NK-92 (cell line): ENCODE data around the gene PALD1.

Source experiments
- DNase-seq: peaks from one replicate; lab custom pipeline; 2025; ENCODE audit not compliant: unreplicated experiment; lab: John Stamatoyannopoulos, UW

The PALD1 gene

DNA sequence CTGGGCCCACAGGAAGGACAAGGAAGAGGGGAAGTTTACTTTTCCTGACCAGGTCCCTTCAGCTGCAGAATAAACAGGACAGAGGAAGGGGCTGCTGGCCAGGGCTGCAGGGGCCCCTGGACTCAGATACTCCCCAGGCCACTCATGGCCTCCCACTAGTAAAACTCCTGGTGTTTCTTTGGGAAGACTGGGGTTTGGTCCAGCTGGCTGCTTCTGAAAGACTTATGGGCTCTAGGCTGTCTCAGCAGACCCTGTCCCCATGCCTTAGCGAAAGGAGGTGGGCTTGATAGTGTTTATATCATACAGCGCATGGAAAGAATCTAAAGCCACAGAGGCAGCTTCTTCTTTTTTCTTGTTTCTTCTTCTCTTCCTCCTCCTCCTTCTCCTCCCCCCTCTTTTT is 56.4 kb downstream of the PALD1 start:
- no peak for DNase-seq

DNA sequence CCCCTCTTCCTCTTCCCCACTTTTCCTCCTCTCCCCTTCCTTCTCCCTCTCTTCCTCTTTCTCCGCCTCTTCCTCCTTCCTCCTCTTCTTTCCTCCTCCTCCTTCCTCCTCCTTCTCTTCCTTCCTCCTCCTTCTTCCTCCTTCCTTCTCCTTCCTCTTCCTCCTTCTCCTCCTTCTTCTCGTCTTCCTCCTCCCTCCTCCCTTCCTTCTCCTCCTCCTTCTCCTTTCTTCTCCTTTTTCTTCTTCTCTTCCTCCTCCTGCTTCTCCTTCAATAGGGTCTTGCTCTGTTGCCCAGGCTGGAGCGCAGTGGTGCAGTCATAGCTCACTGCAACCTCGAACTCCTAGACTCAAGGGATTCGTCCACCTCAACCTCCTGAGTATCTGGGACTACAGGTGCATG is 56.9 kb downstream of the PALD1 start:
- no peak for DNase-seq

DNA sequence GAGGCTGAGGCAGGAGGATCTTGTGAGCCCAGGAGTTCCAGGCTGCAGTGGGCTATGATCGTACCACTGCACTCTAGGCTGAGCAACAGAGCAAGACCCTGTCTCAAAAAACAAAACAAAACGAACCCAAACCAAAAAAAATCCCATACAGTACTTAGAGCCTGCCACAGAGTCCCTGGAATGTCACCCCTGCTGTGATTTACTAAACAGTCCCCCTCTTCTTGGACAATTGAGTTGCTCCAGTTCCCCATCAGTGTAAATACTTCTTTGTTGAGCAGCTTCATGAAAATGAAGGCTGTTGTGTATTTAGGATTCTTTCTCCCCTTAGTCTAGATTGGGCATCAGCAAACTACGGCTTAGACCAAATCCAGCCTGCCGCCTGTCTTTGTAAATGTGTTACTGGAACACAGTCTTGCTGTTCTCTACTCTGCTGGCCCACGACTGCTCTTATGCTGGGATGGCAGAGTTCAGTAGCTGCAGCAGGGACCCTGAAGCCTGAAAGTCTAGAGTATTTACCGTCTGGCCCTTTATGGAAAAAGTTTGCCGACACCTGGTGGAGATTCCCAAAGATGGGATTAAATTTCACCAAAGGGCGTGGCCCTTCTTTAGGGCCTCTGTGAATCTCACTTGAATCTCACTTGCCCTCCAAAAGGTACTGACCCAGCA is 57.8 kb downstream of the PALD1 start:
- no peak for DNase-seq

DNA sequence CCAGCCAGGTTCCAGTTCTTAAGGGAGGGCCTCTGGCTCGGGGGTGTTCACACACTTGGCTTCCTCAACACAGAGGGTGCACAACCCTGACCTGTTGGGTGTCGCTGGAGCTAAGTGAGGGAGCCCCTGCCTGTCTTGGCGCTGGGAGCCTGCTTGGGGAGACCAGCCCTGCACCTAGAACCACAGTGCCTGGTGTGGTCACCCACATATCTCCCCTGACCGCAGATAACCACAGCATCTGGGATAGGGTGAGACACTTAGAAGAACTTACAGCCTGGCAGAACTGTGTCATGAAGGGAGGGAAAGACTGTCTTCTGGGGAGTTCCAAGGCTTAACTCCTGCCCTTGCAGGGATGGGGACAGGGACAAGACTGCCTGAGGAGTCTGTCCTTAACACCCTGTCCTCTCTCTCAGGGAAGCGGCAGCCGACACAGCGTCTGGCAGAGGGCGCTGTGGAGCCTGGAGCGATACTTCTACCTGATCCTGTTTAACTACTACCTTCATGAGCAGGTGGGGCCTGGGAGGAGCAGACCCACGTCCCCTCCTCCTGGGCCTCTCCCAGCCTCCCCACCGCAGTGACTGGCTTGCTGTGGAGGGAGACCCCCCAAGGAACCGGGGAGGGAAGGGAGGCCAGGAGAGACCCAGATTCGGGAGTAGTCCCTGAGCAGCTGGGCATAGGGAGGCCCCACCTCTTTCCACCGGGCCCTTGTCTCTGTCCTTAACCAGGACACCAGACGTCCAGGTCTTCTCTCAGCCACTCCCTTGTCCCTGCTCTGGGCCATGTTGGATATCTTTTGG is 59.0 kb downstream of the PALD1 start:
- DNase-seq, result no peak

DNA sequence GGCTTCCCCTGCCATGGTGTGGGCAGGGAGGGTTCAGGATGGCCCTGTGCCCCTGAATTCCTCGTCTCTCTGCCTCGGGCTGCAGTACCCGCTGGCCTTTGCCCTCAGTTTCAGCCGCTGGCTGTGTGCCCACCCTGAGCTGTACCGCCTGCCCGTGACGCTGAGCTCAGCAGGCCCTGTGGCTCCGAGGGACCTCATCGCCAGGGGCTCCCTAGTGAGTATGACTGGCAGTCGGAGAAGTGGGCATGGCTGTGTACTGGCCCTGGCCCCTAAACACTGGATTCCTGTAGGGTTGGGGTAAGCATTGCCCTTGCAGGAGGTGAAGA is 59.6 kb downstream of the PALD1 start:
- DNase-seq, result no peak

DNA sequence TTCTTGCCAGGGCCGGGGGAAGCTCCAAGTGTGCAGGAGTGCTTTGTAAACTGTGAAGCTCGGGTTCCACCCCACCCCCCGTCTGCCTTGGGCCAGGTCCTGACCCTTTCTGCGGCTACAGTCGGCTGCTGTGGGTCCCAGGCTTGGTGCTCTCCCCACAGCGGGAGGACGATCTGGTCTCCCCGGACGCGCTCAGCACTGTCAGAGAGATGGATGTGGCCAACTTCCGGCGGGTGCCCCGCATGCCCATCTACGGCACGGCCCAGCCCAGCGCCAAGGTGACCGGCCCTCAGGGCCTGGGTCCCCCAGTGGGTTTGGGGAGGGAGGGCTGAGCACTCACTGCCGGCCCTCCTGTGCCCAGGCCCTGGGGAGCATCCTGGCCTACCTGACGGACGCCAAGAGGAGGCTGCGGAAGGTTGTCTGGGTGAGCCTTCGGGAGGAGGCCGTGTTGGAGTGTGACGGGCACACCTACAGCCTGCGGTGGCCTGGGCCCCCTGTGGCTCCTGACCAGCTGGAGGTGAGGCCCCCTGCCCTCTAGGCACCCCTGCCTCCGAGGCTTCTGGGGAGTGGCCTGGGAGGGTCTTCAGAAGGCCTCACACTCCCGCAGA is 60.3 kb downstream of the PALD1 start:
- DNase-seq, result no peak

DNA sequence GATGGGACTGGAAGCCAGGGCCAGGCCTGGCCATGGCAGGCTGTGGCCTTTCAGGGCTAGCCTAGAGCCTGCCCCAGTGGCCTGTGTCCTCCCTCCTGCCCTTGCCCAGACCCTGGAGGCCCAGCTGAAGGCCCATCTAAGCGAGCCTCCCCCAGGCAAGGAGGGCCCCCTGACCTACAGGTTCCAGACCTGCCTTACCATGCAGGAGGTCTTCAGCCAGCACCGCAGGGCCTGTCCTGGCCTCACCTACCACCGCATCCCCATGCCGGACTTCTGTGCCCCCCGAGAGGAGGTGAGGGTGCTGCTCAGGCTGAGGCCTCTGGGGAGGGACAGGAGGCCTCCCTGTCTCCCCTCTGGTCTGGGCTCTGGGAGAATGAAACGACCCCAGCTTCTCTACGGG is 60.9 kb downstream of the PALD1 start:
- no peak for DNase-seq

DNA sequence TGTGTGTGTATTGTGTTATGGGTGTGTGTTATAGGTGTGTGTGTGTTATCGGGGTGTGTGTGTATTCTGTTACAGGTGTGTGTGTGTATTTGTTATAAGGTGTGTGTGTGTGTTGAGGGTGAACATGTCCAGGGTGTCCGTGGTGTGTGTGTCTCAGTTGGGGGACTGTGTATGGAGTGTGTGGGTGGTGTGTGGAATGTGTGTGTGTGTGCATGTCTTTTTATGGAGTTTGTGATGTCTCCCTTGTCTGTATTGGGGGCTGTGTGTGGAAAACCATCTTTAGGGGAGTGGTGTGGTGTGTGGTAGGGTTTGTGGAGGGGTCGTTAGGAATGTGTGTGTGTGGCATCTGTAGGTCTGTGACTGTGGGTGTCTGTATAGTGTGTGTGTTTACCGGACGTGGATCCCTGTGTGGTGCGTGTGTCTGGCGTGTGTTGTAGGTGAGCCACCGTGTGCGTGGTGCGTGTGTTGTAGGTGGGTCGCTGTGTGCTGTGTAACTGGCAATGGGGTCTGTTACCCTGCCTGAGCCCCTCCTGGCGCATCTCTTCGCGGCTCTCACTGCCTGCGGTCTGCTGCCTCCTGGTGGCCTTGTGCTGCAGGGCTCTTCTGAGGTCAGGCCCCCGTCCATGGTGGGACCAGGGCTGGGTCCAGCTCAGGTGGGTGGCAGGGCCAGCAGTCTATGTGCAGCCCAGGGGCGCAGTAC is 61.7 kb downstream of the PALD1 start:
- no peak for DNase-seq

DNA sequence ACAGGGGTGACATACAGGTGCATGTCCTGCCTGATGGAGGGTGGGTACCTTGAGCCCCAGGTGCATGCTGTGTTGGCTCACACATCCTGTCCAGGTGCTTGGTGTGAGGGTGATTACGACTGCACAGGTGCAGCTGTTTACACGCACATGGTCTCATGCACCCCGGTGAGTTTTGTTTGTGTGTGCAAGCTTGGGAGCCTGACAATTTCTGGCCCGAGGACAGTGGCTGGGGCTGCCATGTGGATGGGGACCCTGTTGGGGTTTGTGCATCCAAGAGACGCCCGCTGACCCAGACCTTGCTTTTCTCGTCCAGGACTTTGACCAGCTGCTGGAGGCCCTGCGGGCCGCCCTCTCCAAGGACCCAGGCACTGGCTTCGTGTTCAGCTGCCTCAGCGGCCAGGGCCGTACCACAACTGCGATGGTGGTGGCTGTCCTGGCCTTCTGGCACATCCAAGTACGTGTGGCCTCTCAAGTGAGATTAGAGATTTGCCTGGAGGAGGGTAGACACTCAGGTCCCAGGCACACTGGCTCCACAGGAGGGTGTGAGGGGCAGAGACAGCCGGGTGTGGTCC is 62.3 kb downstream of the PALD1 start:
- DNase-seq, result no peak

DNA sequence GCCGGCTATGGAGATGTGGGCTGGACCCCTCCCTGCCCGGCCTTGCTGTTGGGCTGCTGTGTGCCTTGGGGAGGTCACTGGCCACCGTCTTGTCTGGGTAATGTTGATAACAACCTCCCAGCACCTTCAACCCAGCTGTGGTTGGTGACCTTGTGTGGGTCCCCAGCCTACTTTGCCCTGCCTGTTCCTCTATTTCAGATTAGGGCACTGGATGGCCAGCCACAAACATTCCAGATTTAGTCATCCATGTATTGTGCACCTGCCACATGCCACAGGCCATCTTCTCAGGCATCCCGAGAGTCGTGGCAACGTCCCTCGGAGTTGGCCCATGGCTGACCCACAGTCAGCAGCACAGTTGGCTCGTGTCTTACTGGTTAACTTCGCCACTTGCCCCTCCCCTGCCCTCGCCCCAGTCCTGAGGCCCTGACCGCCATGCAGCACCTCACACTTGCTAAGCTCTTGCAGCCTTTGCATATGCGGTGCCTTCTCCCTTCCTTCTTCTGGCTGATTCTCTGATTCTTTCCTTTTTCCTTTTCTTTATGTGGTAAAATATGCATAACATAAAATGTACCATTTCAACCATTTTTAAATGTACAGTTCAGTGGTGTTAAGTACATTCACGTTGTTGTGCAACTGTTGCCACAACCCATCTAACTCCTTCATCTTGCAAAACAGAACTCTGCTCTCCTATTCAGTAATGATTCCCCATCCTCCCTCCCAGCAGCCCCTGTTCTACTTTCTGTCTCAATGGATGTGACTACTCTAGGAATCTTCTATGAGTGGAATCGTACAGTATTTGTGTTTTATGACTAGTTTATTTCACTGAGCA is 63.4 kb downstream of the PALD1 start:
- no peak for DNase-seq

DNA sequence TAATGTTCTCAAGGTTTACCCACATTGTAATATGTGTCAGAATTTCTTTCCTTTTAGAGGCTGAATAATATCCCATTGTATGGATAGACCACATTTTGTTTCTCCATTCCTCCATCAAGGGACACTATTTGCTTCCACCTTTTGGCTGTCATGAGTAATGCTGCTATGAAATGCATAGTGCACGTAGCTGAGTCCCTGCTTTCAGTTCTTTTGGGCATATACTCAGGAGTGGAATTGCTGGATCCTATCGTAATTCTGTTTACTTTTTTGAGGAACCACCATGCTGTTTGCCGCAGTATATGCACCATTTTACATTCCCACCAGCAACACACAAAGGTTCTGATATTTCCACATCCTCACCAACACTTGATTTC is 64.0 kb downstream of the PALD1 start:
- no peak for DNase-seq

DNA sequence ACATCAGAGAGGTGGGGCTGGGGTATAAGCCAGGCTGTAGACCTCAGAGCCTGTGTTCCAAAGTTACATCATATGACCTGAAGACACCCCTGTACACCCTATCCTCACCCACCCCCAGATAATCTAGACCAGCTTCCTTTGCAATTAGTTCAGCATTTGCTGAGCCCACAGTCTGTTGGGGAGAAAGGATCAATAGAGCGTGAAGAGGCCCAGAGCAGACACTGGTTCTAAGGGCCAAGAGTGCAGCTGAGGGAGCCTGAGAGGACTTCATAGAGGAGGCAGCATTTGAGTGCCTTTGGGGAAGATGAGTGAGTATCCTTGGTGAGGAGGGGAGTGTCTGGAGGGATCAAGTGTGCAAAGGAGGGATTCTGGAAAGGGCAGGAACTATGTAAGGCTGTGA is 65.3 kb downstream of the PALD1 start:
- DNase-seq, result no peak

DNA sequence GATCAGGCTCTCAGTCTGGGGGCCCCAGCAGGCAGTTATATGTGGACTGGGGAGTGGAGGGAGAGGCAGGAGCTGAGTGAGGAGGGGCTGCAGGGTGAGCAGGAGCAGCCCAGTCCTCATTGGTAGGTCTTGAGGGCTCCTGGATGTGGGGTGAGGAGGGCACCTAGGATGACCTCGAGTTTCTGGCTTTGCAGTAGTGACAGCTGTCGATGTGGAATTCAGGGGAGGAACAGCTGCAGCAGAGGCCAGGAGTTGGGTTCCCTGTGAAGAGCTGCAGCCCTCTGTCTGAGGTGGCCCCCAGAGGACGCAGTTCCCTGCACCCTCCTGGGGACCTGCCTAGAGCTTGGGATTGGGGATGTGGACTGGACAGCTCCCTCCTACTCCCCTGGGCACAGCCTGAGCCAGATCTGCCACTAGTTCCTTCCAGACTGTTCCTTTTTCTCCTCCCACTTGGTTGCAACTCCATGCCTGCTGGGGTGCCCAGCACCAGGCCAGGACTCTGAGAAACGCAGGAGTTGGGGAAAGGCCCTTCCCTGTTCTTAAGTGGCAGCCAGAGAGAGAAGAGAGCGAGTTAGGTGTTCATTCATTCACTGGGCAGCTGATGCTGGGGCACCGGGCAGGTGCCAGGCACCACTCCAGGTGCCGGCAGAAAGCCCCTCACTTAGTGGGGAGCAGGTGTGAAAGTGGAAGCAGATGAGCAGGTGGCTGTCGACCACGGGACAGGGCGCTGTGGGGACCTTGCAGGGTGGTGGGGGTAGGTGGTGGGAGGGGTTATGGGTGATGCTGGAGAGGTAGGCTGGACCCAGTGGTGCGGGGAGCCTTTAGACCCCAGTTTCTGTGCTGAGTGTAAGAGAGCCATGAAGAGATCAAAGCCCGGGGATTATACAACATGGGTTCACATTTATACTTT is 66.1 kb downstream of the PALD1 start:
- DNase-seq, result no peak

DNA sequence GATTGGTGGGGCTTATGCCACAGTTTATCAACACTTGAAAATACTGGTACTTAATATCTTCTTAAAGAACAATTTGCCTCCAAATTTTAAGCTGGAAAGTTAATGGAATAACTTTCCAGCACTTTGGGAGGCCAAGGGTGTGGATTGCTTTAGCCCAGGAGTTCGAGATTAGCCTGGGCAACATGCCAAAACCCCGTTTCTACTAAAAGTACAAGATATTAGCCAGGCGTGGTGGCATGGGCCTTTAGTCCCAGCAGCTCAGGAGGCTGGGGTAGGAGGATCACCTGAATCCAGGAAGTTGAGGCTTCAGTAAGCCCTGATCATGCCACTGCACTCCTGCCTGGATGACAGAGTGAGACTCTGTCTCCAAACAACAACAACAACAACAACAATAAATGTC is 68.0 kb downstream of the PALD1 start:
- no peak for DNase-seq

DNA sequence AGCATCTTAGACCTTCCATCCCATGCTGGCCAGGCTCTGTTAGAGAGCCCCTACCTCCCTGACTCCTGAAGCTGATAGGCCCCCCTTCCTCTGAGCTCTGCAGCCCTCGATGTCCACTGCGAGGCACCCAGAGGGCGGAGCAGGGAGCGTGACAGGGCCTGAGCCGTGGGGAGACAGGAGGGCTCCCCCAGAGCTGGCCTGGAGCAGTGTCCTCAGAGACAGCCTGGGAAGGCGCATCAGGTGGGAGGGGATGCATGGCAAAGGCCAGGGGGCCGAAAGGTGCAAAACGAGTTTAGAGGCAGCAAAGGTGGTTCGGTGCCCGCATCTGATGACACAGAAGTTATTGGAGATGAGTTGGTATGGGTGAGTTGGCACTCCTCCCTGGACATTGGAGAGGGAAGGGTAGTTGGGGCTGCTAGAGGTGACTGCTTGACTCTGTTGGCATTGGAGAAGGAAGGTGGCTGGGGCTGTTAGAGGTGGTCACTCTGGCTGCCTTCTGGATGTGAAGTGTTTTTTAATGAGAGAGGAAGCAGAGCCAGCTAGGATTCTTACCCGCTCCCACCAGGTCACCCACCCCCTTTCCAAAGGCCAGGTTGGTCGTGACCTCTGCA is 70.9 kb downstream of the PALD1 start:
- no peak for DNase-seq

DNA sequence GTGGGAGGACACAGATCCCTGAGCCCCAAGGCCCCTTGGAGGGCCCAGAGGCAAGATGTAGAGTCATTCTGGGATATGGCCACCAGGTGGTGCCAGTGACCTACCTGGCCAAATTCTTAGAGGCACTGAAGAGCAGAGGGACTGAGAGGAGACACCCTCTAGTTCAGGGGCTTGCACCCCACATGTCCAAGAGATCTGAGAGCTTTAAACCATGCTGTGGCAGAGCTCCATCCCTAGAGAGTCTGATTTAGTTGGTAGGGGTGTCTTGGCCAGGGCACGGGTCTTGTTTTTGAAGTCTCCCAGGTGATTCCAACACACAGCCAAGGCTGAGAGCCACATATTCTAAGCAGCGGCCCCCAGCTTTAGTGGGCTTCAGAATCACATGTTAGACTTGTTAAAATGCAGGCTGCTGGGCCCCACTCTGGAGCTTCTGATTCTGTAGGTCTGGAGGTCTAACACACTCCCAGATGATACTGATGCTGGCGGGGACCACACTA is 71.4 kb downstream of the PALD1 start:
- DNase-seq, result no peak

DNA sequence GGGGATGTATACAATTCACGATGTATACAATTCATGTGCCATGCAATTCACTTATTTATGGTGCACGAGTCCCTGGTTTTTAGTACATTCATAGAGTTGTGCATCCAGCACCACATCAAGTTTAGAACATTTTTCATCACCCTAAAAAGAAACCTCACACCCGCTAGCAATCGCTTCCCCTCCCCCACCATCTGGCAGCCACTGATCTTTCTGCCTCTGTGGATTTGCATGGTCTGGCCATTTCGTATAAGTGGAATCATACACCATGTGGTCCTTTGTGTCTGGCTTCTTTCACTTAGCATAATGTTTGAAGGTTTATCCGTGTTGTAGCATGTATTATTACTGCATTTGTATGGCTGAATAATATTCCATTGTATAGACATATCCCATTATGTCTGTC is 71.9 kb downstream of the PALD1 start:
- DNase-seq, result no peak

DNA sequence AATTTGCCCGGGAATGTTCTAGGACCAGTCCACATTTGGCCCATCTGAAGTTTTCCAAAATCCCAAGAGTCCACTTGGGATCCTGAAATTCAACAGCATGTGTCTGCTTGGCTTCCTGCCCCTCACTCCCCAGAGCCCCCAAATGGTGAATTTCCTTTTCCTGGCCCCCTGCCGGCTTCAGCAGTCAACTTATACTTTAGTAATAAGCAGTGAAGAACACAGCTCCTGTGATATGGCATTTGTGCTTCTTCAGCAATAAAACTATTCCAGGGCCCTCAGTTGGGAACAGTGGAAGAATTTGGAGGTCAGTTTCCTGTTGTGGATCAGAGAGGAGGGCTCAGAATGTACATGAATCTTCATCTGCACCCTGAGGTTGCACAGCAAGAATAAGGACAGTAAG is 72.9 kb downstream of the PALD1 start:
- DNase-seq, result no peak

DNA sequence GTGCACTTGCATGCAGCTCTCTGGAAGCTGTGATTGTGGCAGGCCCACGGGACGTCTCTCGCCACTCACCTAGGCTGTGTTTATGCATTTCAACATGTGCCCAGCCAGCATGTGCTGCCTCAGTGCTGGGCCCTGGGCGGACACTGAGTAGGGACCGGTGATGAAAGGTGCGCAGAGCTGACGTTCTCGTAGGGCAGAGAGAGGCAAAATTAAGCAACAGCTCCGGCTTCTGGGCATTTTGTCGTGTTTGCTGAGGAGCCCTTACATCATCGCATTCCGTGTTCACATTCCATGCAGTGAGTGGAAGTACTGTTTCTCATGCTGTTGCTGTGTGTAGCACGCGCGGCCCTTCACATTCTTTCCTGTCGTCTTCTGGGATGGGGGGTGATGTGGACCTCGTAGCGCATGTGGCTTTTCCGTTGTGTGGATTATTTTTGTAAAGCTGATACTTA is 73.4 kb downstream of the PALD1 start:
- no peak for DNase-seq
